ENCODE data around the gene KCTD16. TPM values are rescaled to one million over a fixed set of nuclear protein-coding genes. Genes with fewer than 3 reads are reported as not detected.

The KCTD16 gene
- total RNA-seq, 1 experiment from 2014 or later = 0.08 TPM

- no TSS peak for BruUV-seq (replicated peaks)
- intact Hi-C loops (cut with micrococcal nuclease; ENCODE audit: unreplicated experiment) = no loop called here
- DNase-seq (ENCODE audit: low read depth, low spot score) = no peak
Observed at GRCh38 chr5:144429905-144430304, 259.2 kb downstream of the KCTD16 start.

DNA sequence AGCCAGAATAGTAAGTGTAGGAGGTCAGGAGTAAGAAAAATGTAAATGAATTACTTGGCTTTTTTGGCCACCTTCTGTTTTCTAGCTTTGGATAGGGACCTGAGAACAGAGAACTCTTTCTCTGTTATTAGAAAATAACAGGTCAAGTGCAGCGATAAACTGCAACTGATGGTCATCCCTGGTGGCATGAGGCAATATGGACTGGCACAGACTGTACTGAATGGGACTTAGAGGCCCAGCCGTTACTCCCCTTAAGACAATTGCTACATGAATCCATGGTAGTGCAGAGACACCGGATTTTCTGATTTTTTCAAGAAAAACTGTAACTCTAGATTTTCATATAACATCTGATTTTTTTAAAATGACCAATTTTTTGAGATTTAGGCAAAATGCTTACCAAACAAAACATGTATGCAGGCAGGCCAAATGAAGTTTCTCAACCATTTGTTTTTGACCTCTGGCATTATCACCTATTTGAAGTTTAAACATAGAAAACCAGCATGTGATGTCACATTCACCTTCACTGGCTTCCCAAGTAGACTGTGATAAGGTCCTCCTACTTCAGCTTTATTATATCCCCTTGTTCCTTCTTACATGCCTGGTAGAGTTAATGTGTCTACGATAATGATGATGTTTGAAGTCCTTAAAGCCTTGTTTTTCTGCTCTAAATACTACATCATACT lies 262.6 kb downstream of the KCTD16 start:
- no TSS peak for BruUV-seq (replicated peaks)
- H3K27me3 ChIP-seq (ENCODE audit: control insufficient read depth, insufficient read depth, low read length) = no peaks in the 10 kb centered on the region
- H3K4me1 ChIP-seq (ENCODE audit: control insufficient read depth, insufficient read depth, low read length) = no peaks in the 10 kb centered on the region
- H3K4me3 ChIP-seq (ENCODE audit: low read depth in 2 of 2, low read length in 2 of 2) = no peak overlapping the region
- DNase-seq (ENCODE audit: low read depth, low spot score) (no peak), ATAC-seq (no peak)
- TF ChIP-seq TCF7L2 (IDR thresholded peaks at IDR 0.05; ENCODE audit: low read depth, low read length) = no peak
- TF ChIP-seq SIN3A (IDR thresholded peaks at IDR 0.05; ENCODE audit: borderline replicate concordance, insufficient read depth, low read depth, low read length) = no peak
- no peak for TF ChIP-seq CTCF (IDR thresholded peaks at IDR 0.05)
- no peak for TF ChIP-seq POLR2AphosphoS5 (IDR thresholded peaks at IDR 0.05; ENCODE audit: low read depth, low read length)
- TF ChIP-seq, protein P1, sequence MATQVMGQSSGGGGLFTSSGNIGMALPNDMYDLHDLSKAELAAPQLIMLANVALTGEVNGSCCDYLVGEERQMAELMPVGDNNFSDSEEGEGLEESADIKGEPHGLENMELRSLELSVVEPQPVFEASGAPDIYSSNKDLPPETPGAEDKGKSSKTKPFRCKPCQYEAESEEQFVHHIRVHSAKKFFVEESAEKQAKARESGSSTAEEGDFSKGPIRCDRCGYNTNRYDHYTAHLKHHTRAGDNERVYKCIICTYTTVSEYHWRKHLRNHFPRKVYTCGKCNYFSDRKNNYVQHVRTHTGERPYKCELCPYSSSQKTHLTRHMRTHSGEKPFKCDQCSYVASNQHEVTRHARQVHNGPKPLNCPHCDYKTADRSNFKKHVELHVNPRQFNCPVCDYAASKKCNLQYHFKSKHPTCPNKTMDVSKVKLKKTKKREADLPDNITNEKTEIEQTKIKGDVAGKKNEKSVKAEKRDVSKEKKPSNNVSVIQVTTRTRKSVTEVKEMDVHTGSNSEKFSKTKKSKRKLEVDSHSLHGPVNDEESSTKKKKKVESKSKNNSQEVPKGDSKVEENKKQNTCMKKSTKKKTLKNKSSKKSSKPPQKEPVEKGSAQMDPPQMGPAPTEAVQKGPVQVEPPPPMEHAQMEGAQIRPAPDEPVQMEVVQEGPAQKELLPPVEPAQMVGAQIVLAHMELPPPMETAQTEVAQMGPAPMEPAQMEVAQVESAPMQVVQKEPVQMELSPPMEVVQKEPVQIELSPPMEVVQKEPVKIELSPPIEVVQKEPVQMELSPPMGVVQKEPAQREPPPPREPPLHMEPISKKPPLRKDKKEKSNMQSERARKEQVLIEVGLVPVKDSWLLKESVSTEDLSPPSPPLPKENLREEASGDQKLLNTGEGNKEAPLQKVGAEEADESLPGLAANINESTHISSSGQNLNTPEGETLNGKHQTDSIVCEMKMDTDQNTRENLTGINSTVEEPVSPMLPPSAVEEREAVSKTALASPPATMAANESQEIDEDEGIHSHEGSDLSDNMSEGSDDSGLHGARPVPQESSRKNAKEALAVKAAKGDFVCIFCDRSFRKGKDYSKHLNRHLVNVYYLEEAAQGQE (IDR thresholded peaks at IDR 0.05; ENCODE audit: insufficient read depth in 1 of 2, low read depth in 2 of 2, low read length in 1 of 2) = no peak
- intact Hi-C loops (cut with micrococcal nuclease; ENCODE audit: unreplicated experiment) = no loop called here
- ChIA-PET CTCF (no interaction called here), POLR2A (no interaction called here)
- H3K27ac ChIP-seq (ENCODE audit: low read length) = no peak overlapping the region
- in situ Hi-C loops (cut with HindIII; ENCODE audit: low pct_unique_long_range_greater_than_20kb, low sequenced_read_pairs) = no loop called here
- H3K36me3 ChIP-seq (ENCODE audit: control insufficient read depth, insufficient read depth, low read length) = no peaks in the 10 kb centered on the region
- H3K9me3 ChIP-seq (ENCODE audit: control insufficient read depth, insufficient read depth, low read depth, low read length) = no peaks in the 10 kb centered on the region

More at GRCh38 chr5:144429905-144430304, 259.2 kb downstream of the KCTD16 start:
- Histone ChIP-seq H3K27ac (ENCODE audit: low read length) (no peak overlapping the region), H3K4me3 (ENCODE audit: low read depth in 2 of 2, low read length in 2 of 2) (no peak overlapping the region), H3K9me3 (ENCODE audit: control insufficient read depth, insufficient read depth, low read depth, low read length) (no peaks in the 10 kb centered on the region), H3K4me1 (ENCODE audit: control insufficient read depth, insufficient read depth, low read length) (no peaks in the 10 kb centered on the region), H3K27me3 (ENCODE audit: control insufficient read depth, insufficient read depth, low read length) (no peaks in the 10 kb centered on the region), H3K36me3 (ENCODE audit: control insufficient read depth, insufficient read depth, low read length) (no peaks in the 10 kb centered on the region)
- ATAC-seq = no peak
- ChIA-PET POLR2A (no interaction called here), CTCF (no interaction called here)
- in situ Hi-C loops (cut with HindIII; ENCODE audit: low pct_unique_long_range_greater_than_20kb, low sequenced_read_pairs) = no loop called here
- TF ChIP-seq CTCF (IDR thresholded peaks at IDR 0.05) (no peak), TCF7L2 (IDR thresholded peaks at IDR 0.05; ENCODE audit: low read depth, low read length) (no peak), SIN3A (IDR thresholded peaks at IDR 0.05; ENCODE audit: borderline replicate concordance, insufficient read depth, low read depth, low read length) (no peak), POLR2AphosphoS5 (IDR thresholded peaks at IDR 0.05; ENCODE audit: low read depth, low read length) (no peak)
- TF ChIP-seq, protein P1 (IDR thresholded peaks at IDR 0.05; ENCODE audit: insufficient read depth in 1 of 2, low read depth in 2 of 2, low read length in 1 of 2) = no peak

All from Panc1 (cell line).